ENCODE measurements around the gene MELTF.
"Not testable (repeated sequence)": the region's sequence is repeated elsewhere in the genome, so short reads cannot be mapped to it uniquely, and the experiment has no call there.

The MELTF gene

GRCh38 chr3:197029511-197030167 lies at the start of gene MELTF:
MELTF (minus strand) TSS chr3:197029817; CDS start chr3:197029702, 115 bp downstream.
- DNase-seq (ENCODE audit: low spot score), result no peak

- DNase-seq (ENCODE audit: low spot score), result peak; percentile 25
Observed at GRCh38 chr3:197076415-197076814, 46.8 kb upstream of the MELTF start.

DNA sequence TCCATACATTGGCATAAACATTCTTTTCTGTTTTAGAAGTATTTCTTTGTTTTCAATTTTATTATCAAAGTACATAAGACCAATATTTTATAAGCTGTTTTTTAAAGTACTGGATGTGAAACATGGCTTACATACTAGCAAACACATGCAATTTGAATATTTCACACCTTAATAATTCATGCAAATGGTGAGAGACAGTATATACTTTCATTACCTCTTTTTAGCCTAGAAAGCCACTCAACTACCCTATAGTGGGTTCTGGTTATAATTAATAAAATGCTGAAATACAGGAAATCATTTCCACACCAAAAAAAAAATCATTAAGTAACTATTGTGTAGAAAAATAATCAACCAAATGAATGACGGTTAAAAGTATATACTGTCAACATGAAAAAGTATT lies 38.5 kb upstream of the MELTF start:
- DNase-seq (ENCODE audit: low spot score), result no peak

GRCh38 chr3:197064771-197065170 lies 35.2 kb upstream of the MELTF start:
- DNase-seq (ENCODE audit: low spot score), result no peak

GRCh38 chr3:197062446-197062845 lies 32.8 kb upstream of the MELTF start:
- DNase-seq (ENCODE audit: low spot score), result no peak

DNA sequence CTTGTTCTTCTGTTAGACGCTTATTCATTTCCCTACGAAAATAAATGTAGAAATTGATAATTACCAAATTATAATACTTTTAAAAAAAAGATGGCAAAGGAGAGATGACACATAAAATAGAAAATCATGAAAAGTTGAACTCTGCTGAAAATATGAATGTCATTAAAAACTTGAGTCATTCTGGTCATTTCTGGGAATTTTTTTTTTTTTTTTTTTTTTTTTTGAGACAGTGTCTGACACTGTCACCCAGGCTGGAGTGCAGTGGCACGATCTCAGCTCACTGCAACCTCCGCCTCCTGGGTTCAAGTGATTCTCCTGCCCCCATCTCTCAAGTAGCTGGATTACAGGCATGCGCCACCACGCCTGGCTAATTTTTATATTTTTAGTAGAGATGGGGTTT lies 22.0 kb upstream of the MELTF start:
- DNase-seq (ENCODE audit: low spot score), result not testable (repeated sequence)

GRCh38 chr3:197050511-197050910 lies 20.9 kb upstream of the MELTF start:
- DNase-seq (ENCODE audit: low spot score), result no peak

DNA sequence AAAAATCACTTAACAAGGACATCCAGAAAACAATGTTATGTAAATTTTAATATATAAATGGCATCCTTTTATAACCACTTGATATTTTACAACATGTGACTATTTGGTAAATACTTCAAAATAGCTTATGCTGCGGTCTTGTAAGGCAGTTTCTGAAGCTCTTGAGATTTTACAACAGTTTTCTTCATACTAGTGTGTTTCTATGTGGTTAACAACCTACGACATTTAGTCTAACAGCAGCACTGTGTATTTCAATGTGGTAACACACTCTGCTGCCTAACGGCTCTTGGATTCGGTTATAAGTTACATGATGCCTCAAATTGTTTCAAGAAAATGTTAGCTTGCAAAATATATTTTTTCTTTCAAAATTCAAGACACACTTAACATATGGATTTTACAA lies 12.9 kb upstream of the MELTF start:
- DNase-seq (ENCODE audit: low spot score), result no peak

GRCh38 chr3:197041875-197042488 lies 12.4 kb upstream of the MELTF start:
- no peak for DNase-seq (ENCODE audit: low spot score)

GRCh38 chr3:197040658-197041057 lies 11.0 kb upstream of the MELTF start:
- no peak for DNase-seq (ENCODE audit: low spot score)

DNA sequence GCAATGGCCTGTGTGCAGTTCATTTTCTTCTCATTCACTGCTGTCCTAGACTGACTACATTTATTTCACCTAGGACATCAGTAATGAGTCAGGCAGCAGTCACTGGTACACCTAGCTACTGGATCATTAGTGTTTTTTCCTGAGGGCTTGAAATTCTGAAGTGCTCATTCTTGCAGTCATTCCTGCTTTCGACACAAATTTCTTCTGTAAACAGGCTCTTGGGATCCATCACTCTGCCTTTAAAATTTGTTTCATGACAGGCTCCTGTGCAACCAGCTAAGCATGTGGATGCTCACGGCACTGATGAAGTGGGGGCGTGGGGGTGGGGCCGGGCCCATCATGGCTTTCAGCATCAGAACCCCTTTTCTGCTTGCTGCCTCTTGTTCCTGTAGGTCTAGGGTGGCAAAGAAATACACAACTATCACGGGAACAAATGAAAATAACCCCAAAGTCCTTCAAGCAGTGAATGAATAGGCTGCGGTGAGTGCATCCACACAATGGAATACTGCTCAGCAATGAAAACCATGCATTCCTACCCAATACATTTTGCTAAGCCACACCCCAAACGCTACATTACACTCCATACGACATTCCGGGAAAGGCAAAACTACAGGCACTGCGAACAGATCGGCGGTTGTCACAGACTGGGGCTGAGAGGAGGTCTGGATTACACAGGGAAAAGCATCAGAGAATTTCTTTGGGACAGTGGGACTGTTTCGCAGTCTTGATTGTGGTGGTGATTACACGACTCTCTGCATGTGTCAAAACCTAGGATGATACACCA lies 9.3 kb upstream of the MELTF start:
- no peak for DNase-seq (ENCODE audit: low spot score)

GRCh38 chr3:197035577-197035976 lies 6.0 kb upstream of the MELTF start:
- no peak for DNase-seq (ENCODE audit: low spot score)

DNA sequence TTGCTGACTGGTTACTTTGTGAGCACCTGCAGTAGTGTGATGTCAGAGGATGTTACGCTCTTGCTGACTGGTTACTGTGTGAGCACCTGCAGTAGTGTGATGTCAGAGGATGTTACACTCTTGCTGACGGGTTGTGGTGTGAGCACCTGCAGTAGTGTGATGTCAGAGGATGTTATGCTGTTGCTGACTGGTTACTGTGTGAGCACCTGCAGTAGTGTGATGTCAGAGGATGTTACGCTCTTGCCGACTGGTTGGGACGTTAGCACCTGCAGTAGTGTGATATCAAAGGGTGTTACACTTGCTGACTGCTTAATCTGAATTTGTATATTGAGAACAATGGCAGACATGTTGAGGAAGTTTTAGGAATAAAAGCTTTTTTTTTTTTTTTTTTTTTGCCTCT lies 5.2 kb upstream of the MELTF start:
- not testable (repeated sequence) for DNase-seq (ENCODE audit: low spot score)

DNA sequence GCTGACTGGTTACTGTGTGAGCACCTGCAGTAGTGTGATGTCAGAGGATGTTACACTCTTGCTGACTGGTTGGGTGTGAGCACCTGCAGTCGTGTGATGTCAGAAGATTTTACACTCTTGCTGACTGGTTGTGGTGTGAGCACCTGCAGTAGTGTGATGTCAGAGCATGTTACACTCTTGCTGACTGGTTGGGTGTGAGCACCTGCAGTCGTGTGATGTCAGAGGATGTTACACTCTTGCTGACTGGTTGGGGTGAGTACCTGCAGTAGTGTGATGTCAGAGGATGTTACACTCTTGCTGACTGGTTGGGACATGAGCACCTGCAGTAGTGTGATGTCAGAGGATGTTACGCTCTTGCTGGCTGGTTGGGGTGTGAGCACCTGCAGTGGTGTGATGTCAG lies 4.1 kb upstream of the MELTF start:
- not testable (repeated sequence) for DNase-seq (ENCODE audit: low spot score)

DNA sequence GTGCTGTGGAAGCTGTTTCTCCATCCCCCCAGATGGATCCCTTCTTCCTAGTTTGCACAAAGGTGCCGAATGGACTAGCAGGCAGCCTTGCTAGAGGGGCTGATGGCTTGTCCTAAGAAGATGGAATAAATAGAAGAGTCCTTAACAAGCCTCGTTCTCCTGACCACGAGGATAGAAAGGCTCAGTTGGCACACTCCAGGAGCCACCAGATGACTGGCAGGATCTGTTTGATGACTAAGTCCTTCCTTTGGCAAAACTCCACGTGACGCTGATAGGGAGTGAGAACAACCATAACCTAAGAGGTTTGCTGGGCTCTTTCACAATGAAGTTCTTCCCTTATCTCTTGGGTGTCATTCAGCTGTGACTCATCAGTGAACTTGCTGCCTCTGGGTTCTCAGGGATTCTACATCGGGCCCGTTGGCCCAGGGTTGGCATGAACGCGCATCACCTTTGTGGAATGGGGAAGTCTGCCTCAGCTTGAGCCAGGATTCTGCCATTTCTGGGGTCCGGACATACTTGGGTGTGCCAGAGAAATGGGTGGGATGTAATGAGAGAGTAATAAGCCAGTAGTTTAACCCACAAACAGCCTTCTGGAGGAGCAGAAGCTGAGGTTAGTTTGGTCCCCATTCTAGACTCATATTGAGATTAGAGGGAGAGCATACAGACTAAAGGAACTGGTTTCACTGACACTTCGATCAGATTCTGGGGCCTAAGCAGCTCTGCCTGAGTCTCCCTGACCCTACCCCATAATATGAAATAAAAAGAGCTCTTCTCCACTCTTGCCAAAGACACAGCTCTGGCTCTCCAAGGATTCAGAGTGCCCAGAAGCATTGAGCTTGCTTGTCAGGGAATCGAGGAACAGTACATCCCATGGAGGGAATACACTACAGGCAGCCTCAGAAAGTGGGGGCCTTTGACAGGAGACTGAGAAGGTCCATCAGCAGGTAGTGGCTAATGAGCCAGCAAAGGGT lies 2.0 kb upstream of the MELTF start:
- peak; percentile 63 for DNase-seq (ENCODE audit: low spot score)

DNA sequence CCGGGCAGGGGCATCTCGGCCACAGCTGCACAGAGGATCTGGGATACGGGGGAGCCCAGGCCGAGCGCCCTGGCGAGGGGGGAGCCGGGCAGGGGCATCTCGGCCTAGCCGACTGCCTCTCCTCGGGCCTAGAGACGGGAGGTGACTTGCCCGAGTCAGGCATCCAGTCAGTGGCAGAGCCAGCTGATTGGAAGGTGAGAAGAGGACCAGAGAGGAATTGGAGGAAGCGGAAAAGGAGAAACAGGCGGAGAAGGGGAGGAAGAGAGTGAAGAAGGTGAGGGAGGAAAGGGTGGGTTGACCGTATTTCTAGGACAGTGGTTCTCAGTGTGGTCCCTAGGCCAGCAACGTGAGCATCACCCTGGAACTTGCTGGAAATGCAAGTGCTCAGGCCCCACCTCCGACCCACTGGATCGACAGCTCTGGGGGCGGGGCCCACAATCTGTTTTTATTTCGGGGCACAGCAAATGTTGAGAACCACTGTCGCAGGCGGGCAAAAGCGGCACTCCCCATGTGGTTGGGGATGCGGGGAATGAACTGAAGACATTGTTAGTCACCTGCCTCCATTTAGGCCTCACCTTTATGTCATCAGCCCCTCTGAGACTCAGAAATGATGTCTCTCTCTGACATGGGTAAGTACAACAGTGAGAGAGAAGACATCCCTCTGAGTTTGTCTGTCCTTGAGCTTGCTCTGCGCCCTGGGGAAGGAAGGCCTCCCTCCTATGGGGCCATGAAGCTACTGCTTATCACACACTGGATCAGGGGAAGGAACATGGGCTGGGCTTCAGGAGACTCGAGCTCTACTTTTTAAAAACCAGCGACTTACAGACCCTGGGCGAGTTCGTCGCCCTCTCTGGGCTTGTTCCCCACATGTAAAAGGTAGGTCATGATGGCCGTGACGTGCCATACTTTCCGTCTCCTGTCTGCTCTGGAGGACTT lies 1.0 kb upstream of the MELTF start:
- DNase-seq (ENCODE audit: low spot score), result no peak

GRCh38 chr3:197028728-197029510 lies 698 bp downstream of the MELTF start:
- DNase-seq (ENCODE audit: low spot score), result no peak

GRCh38 chr3:197027896-197028727 lies 1.5 kb downstream of the MELTF start:
- no peak for DNase-seq (ENCODE audit: low spot score)

Data from Ammon's horn (tissue), 1 donor.